ENCODE measurements around the gene VAPA. TPM values are rescaled to one million over a fixed set of nuclear protein-coding genes. Genes with fewer than 3 reads are reported as not detected.
"Not testable (repeated sequence)": the region's sequence is repeated elsewhere in the genome, so short reads cannot be mapped to it uniquely, and the experiment has no call there.

The VAPA gene
- total and polyA plus RNA-seq, 9 of the 15 experiments (the other 6 are each of a cell fraction or from before 2014, with no cell fraction given), result 219 to 902 (median 526) TPM

DNA sequence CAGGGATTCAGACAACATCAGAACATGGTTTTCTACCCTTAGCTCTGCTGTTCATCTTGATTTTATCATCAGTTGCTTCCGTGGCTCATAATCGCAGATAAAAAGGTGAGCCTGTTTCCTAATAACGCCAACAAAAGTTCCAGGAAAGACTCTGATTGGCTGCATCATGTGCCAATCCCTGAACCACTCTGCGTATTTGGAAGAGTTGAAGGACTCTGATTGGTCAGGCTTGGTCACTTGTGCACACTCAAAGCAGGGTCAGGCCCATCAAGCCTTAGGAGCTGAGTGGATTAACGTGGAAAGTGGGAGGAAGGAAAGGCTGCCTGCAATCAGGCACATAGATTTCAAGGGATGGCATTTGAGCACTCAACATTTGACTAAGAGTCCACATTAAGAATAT, 16.7 kb upstream of the VAPA start (continued):
- TF ChIP-seq ZBED1 (IDR thresholded peaks at IDR 0.05), result no peak

DNA sequence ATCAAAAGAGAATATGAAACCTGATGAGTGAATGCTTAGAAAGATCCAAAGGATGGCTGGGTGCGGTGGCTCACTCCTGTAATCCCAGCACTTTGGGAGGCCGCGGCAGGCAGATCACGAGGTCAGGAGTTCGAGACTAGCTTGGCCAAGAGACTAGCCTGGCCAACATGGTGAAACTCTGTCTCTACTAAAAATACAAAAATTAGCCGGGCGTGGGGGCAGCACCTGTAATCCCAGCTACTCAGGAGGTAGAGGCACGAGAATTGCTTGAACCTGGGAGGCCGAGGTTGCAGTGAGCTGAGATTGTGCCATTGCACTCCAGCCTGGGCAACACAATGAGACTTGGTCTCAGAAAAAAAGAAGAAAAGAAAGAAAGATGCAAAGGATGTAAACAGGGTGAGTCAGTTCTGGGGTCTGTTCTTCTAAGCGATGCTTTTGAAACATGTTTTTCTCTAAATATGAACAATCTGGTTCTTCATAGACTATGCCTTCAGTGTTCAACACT, 16.0 kb upstream of the VAPA start:
- BruUV-seq (replicated peaks); H3K79me2 ChIP-seq (ENCODE audit: control insufficient read depth, insufficient read depth, low read length); H3K9me1 ChIP-seq (ENCODE audit: control insufficient read depth, insufficient read depth, low read length); FAIRE-seq; ATAC-seq; H3K27me3 ChIP-seq (ENCODE audit: control insufficient read depth in 2 of 2, insufficient read depth in 2 of 2, low read length in 2 of 2); DNase-seq (ENCODE audit: extremely low read depth in 1 of 4, low spot score in 3 of 4); in situ Hi-C loops (cut with MboI); H3K36me3 ChIP-seq (ENCODE audit: control insufficient read depth, insufficient read depth, low read length); CTCF ChIA-PET (ENCODE audit: low intra/inter-chr PET ratio); H3K9me3 ChIP-seq (replicated peaks; ENCODE audit: control insufficient read depth, insufficient read depth, low read depth, low read length); H4K20me1 ChIP-seq (replicated peaks; ENCODE audit: control insufficient read depth, insufficient read depth, low read length); intact Hi-C loops (cut with micrococcal nuclease); H3K4me3 ChIP-seq; TF ChIP-seq JUND (tag; IDR thresholded peaks at IDR 0.05; ENCODE audit: borderline replicate concordance, low read depth, low read length); NR4A1 (CRISPR knock-in tag; IDR thresholded peaks at IDR 0.05): not testable (repeated sequence)
- peaks cover 26 to 62% of the 10 kb centered on the region in 2 experiments for H3K4me1 ChIP-seq (replicated peaks in 1 of 2; ENCODE audit: control insufficient read depth in 2 of 2, insufficient read depth in 2 of 2, low read length in 2 of 2)
- H3K9ac ChIP-seq (ENCODE audit: insufficient read depth in 1 of 2, low read depth in 2 of 2, low read length in 2 of 2), result peak overlapping the region in 1 of 2 experiments; percentile 84; a peak in 2 of 4 replicates
- WGBS (ENCODE audit: insufficient coverage, low coverage, missing lambda C conversion rate), result 78% methylated on average over 10 of the region's 10 CpGs
- POLR2A ChIA-PET, result interaction anchor here (0.7 to 2.6 kb wide), 6 partner anchors 8 to 214 kb away, joined by 3 to 27 read pairs (median 4); partner anchors contain the start of genes TXNDC2 and VAPA
- H3K4me2 ChIP-seq (ENCODE audit: insufficient read depth, low read length), result peak overlapping the region; percentile 78; the same call in 1 of the 2 replicates
- peak overlapping the region; percentile 96; the same call in 1 of the 3 replicates for H3K27ac ChIP-seq (ENCODE audit: extremely low read depth, low read depth, low read length)
- H2AFZ ChIP-seq (ENCODE audit: low read depth, low read length), result peak overlapping the region; percentile 88
- peak; percentile 77; the same call in 1 of the 2 replicates for TF ChIP-seq DMBX1 (CRISPR knock-in tag; IDR thresholded peaks at IDR 0.05; ENCODE audit: borderline replicate concordance)
- TF ChIP-seq JUND (IDR thresholded peaks at IDR 0.05; ENCODE audit: borderline replicate concordance, low read depth, low read length), result 0 out of 2 replicates have a peak, but pooled peaks have one; percentile 5
- TF ChIP-seq NR4A1 (tag; IDR thresholded peaks at IDR 0.05), result peak; percentile 72; the same call in 1 of the 2 replicates
- TF ChIP-seq, protein P1, sequence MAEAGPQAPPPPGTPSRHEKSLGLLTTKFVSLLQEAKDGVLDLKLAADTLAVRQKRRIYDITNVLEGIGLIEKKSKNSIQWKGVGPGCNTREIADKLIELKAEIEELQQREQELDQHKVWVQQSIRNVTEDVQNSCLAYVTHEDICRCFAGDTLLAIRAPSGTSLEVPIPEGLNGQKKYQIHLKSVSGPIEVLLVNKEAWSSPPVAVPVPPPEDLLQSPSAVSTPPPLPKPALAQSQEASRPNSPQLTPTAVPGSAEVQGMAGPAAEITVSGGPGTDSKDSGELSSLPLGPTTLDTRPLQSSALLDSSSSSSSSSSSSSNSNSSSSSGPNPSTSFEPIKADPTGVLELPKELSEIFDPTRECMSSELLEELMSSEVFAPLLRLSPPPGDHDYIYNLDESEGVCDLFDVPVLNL (CRISPR knock-in tag; IDR thresholded peaks at IDR 0.05; ENCODE audit: low read depth), result 0 out of 2 replicates have a peak, but pooled peaks have one; percentile 54
- TF ChIP-seq FOXK2 (conservative IDR thresholded peaks at IDR 0.05 in 1 of 2, IDR thresholded peaks at IDR 0.05 in 1 of 2; ENCODE audit: low read depth in 2 of 2), result peak in 1 of 2 experiments; percentile 51; a peak in 1 of 4 replicates
- TF ChIP-seq, protein P2, sequence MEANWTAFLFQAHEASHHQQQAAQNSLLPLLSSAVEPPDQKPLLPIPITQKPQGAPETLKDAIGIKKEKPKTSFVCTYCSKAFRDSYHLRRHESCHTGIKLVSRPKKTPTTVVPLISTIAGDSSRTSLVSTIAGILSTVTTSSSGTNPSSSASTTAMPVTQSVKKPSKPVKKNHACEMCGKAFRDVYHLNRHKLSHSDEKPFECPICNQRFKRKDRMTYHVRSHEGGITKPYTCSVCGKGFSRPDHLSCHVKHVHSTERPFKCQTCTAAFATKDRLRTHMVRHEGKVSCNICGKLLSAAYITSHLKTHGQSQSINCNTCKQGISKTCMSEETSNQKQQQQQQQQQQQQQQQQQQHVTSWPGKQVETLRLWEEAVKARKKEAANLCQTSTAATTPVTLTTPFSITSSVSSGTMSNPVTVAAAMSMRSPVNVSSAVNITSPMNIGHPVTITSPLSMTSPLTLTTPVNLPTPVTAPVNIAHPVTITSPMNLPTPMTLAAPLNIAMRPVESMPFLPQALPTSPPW (CRISPR knock-in tag; IDR thresholded peaks at IDR 0.05), result 0 out of 2 replicates have a peak, but pooled peaks have one; percentile 27
- 0 out of 2 replicates have a peak, but pooled peaks have one; percentile 34 for TF ChIP-seq CXXC5 (CRISPR knock-in tag; IDR thresholded peaks at IDR 0.05)
- TF ChIP-seq SMAD4 (CRISPR knock-in tag; conservative IDR thresholded peaks at IDR 0.05), result 0 out of 2 replicates have a peak, but pooled peaks have one; percentile 30
- TF ChIP-seq NFRKB (IDR thresholded peaks at IDR 0.05; ENCODE audit: low read depth), result 0 out of 2 replicates have a peak, but pooled peaks have one; percentile 17
- 0 out of 2 replicates have a peak, but pooled peaks have one; percentile 11 for TF ChIP-seq PHB (CRISPR knock-in tag; IDR thresholded peaks at IDR 0.05)
- TF ChIP-seq ZKSCAN8 (CRISPR knock-in tag; IDR thresholded peaks at IDR 0.05), result 0 out of 2 replicates have a peak, but pooled peaks have one; percentile 21
- 0 out of 2 replicates have a peak, but pooled peaks have one; percentile 25 for TF ChIP-seq PYGO2 (tag; IDR thresholded peaks at IDR 0.05)
- 0 out of 2 replicates have a peak, but pooled peaks have one; percentile 47 for TF ChIP-seq ZNF311 (CRISPR knock-in tag; IDR thresholded peaks at IDR 0.05)
- TF ChIP-seq, protein P3, sequence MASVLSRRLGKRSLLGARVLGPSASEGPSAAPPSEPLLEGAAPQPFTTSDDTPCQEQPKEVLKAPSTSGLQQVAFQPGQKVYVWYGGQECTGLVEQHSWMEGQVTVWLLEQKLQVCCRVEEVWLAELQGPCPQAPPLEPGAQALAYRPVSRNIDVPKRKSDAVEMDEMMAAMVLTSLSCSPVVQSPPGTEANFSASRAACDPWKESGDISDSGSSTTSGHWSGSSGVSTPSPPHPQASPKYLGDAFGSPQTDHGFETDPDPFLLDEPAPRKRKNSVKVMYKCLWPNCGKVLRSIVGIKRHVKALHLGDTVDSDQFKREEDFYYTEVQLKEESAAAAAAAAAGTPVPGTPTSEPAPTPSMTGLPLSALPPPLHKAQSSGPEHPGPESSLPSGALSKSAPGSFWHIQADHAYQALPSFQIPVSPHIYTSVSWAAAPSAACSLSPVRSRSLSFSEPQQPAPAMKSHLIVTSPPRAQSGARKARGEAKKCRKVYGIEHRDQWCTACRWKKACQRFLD (CRISPR knock-in tag; IDR thresholded peaks at IDR 0.05), result 0 out of 2 replicates have a peak, but pooled peaks have one; percentile 9
